Measurements from ENCODE around the gene TP53TG3E. TPM values are rescaled to one million over a fixed set of nuclear protein-coding genes. Genes with fewer than 3 reads are reported as not detected.

The TP53TG3E gene, protein sequence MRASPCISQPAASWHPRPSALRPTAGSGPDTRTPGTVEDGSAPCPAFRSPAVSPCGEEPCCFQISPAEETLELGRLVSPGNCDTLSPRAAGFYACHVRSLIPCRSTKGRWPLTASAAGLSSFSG
- total RNA-seq: not detected in 2 replicates

DNA sequence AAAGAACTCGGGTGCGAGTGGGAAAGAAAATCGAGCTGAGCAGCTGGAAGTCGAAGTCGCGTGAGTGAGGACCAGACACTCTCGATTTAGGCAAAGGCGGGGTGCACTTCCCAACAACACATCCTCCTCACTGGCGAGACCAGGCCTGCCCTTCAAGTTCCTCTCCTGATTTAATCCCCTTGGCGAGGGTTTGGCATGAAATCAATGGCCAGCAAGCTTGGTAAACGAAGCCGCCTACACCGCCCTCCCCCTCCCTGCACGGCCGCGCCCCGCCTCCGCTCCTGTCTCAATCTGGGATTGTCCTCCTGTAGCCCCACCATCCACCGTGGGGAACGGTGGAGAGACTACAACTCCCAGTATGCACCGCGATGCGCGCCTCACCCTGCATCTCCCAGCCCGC is at the start of gene TP53TG3E:
TSS of gene TP53TG3E (plus strand) at position 301 of the 400 bp plus-strand sequence. CDS start at position 369, 68 bp downstream.

Small RNA genes lying within 50 kb of the gene (small RNA-seq; reads per million reads assigned to genes)
- gene AC141257.3 (ENCODE audit: low replicate concordance): not detected

Other genes starting within 250 kb of the TP53TG3E start
- gene TP53TG3C, start 110.1 kb upstream of the TP53TG3E start, total RNA-seq: 0.22 and 0.29 TPM in 2 replicates
- gene TP53TG3B, start 56.5 kb downstream of the TP53TG3E start, total RNA-seq: 0.44 TPM in 1 of 2 replicates, not detected in the other
- gene TP53TG3F, start 155.3 kb downstream of the TP53TG3E start, total RNA-seq: 0.14 and 0.22 TPM in 2 replicates